GM23338 (cell line): ENCODE measurements around the gene HSPA14. TPM values are rescaled to one million over a fixed set of nuclear protein-coding genes. Genes with fewer than 3 reads are reported as not detected.

Source experiments
- CREB1 ChIP-seq: fragments of 250-450 bp; sonication (Bioruptor Pico); IDR thresholded peaks from 2 replicates; pipeline ENCODE4 v1.5.0; 2020; ENCODE audit warnings: low read depth, mild to moderate bottlenecking, moderate library complexity
- CTCF ChIP-seq, 2 experiments: fragments of 200-600 bp in 1 of 2; sonication (generic) in 1 of 2; conservative IDR thresholded peaks; 2 replicates each; pipeline versions ENCODE4 v1.5.1 to v1.6.1; 2016 to 2017; ENCODE audit warnings: antibody characterized with exemption in 2 of 2, low read depth in 2 of 2, mild to moderate bottlenecking in 2 of 2, moderate library complexity in 1 of 2
- ETS1 ChIP-seq: IDR thresholded peaks from 2 replicates; pipeline ENCODE4 v1.6.1; 2016; ENCODE audit warnings: antibody characterized with exemption
- EZH2 ChIP-seq: fragments of 200-600 bp; sonication (generic); IDR thresholded peaks from one replicate; pipeline ENCODE4 v1.8.0; 2017; ENCODE audit warnings: antibody characterized with exemption, mild to moderate bottlenecking, low read depth; ENCODE audit not compliant: unreplicated experiment
- EZH2phosphoT487 ChIP-seq: fragments of 200-600 bp; sonication (generic); IDR thresholded peaks from one replicate; pipeline ENCODE4 v1.8.1; 2018; ENCODE audit warnings: antibody characterized with exemption; ENCODE audit not compliant: unreplicated experiment
- JUNB ChIP-seq: IDR thresholded peaks from one replicate; pipeline ENCODE4 v1.6.1; 2016; ENCODE audit warnings: antibody characterized with exemption; ENCODE audit not compliant: unreplicated experiment
- NANOG ChIP-seq: IDR thresholded peaks from 2 replicates; pipeline ENCODE4 v1.6.1; 2016; ENCODE audit warnings: antibody characterized with exemption, borderline replicate concordance
- STAT1 ChIP-seq: IDR thresholded peaks from one replicate; pipeline ENCODE4 v1.6.1; 2016; ENCODE audit warnings: antibody characterized with exemption; ENCODE audit not compliant: unreplicated experiment
- ZNF331 ChIP-seq: fragments of 250-450 bp; sonication (Bioruptor Pico); IDR thresholded peaks from 2 replicates; pipeline ENCODE4 v1.5.0; 2020; ENCODE audit warnings: low read depth, mild to moderate bottlenecking, moderate library complexity
- polyA plus RNA-seq: library from polyadenylated mRNA; unstranded; fragments of >200 nt; fragmentation: Nextera tagmentation; extraction: Ambion mirVana; gene quantifications from 2 replicates; pipeline ENCODE4 v1.2.1, GENCODE V29; 2016
- total RNA-seq: library from RNA; depleted of rRNA; stranded (reverse); fragments of >200 nt; shearing (Covaris generic); gene quantifications from 2 replicates; pipeline ENCODE4 v1.2.3, GENCODE V29; 2014
- TF ChIP-seq, protein P1 (sequence below): fragments of 250-450 bp; sonication (Bioruptor Pico); IDR thresholded peaks from 2 replicates; pipeline ENCODE4 v1.5.0; 2020; ENCODE audit warnings: mild to moderate bottlenecking, moderate library complexity

The HSPA14 gene
- total and polyA plus RNA-seq, 2 experiments from 2014 or later, result 32.4 to 46.5 TPM

DNA sequence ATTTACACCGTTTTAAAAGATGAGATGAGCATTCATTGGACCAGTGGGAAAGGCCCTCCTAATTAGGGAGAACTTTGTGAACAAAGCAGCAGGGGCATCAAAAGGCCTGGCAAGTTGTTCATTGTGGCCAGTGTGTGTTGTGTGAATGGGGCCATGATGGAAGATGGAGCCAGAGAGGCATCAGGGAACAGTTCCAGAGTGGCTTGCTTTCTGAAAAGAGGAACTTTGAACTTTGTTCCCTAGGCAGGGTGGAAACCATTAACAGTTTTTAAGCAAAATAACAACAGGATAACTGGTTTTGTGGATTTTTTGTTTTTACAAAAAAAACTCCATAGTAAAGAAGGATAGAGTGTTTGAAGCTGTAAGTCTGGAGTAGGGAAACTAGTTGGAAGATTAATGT lies 53.0 kb downstream of the HSPA14 start (continued):
- TF ChIP-seq, protein P1, sequence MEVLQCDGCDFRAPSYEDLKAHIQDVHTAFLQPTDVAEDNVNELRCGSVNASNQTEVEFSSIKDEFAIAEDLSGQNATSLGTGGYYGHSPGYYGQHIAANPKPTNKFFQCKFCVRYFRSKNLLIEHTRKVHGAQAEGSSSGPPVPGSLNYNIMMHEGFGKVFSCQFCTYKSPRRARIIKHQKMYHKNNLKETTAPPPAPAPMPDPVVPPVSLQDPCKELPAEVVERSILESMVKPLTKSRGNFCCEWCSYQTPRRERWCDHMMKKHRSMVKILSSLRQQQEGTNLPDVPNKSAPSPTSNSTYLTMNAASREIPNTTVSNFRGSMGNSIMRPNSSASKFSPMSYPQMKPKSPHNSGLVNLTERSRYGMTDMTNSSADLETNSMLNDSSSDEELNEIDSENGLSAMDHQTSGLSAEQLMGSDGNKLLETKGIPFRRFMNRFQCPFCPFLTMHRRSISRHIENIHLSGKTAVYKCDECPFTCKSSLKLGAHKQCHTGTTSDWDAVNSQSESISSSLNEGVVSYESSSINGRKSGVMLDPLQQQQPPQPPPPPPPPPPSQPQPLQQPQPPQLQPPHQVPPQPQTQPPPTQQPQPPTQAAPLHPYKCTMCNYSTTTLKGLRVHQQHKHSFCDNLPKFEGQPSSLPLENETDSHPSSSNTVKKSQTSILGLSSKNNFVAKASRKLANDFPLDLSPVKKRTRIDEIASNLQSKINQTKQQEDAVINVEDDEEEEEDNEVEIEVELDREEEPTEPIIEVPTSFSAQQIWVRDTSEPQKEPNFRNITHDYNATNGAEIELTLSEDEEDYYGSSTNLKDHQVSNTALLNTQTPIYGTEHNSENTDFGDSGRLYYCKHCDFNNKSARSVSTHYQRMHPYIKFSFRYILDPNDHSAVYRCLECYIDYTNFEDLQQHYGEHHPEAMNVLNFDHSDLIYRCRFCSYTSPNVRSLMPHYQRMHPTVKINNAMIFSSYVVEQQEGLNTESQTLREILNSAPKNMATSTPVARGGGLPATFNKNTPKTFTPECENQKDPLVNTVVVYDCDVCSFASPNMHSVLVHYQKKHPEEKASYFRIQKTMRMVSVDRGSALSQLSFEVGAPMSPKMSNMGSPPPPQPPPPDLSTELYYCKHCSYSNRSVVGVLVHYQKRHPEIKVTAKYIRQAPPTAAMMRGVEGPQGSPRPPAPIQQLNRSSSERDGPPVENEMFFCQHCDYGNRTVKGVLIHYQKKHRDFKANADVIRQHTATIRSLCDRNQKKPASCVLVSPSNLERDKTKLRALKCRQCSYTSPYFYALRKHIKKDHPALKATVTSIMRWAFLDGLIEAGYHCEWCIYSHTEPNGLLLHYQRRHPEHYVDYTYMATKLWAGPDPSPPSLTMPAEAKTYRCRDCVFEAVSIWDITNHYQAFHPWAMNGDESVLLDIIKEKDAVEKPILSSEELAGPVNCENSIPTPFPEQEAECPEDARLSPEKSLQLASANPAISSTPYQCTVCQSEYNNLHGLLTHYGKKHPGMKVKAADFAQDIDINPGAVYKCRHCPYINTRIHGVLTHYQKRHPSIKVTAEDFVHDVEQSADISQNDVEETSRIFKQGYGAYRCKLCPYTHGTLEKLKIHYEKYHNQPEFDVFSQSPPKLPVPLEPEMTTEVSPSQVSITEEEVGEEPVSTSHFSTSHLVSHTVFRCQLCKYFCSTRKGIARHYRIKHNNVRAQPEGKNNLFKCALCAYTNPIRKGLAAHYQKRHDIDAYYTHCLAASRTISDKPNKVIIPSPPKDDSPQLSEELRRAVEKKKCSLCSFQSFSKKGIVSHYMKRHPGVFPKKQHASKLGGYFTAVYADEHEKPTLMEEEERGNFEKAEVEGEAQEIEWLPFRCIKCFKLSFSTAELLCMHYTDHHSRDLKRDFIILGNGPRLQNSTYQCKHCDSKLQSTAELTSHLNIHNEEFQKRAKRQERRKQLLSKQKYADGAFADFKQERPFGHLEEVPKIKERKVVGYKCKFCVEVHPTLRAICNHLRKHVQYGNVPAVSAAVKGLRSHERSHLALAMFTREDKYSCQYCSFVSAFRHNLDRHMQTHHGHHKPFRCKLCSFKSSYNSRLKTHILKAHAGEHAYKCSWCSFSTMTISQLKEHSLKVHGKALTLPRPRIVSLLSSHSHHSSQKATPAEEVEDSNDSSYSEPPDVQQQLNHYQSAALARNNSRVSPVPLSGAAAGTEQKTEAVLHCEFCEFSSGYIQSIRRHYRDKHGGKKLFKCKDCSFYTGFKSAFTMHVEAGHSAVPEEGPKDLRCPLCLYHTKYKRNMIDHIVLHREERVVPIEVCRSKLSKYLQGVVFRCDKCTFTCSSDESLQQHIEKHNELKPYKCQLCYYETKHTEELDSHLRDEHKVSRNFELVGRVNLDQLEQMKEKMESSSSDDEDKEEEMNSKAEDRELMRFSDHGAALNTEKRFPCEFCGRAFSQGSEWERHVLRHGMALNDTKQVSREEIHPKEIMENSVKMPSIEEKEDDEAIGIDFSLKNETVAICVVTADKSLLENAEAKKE (CRISPR knock-in tag), result no peak
- TF ChIP-seq JUNB (no peak), STAT1 (no peak), CREB1 (CRISPR knock-in tag) (no peak), EZH2 (no peak), NANOG (no peak), EZH2phosphoT487 (no peak), ZNF331 (CRISPR knock-in tag) (no peak), CTCF (conservative IDR thresholded peaks at IDR 0.05; ENCODE audit: low read depth in 2 of 2) (no peak), ETS1 (no peak)
